ENCODE data around the gene CRYGD.
"Not testable (repeated sequence)": the region's sequence is repeated elsewhere in the genome, so short reads cannot be mapped to it uniquely, and the experiment has no call there.

Gene CRYGD

DNA sequence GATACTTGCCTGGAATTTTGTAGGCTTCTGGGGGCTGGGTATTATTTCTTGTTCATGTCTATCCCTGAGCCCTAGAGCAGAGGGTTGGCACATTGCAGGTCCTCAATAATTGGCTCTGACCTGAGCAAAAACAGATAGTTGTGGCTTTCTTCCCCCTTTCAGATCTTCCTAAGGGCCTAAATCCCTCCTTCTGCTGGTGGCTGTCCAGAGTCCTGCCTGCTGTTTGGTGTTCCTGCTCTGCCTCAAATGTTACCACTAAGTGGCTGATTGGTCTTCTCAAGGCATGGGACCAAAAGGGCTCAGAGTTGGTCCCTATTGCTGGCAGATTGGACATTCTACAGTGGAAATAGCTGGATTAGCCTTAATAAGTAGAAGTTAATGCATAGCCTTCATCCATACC, 22.7 kb upstream of the CRYGD start:
- Histone ChIP-seq H3K4me1 (ENCODE audit: control insufficient read depth in 1 of 2, insufficient read depth in 2 of 2, low read length in 2 of 2) (peaks cover 0 to 8% of the 10 kb centered on the region in 2 donors), H3K4me3 (ENCODE audit: low read depth in 1 of 2, low read length in 2 of 2) (no peak overlapping the region), H3K36me3 (ENCODE audit: control insufficient read depth in 1 of 2, insufficient read depth in 2 of 2, low read length in 2 of 2) (no peaks in the 10 kb centered on the region), H3K27ac (ENCODE audit: low read depth, low read length) (no peak overlapping the region), H3K9ac (ENCODE audit: low read depth in 1 of 2, low read length in 2 of 2) (no peak overlapping the region), H3K9me3 (ENCODE audit: control insufficient read depth in 1 of 2, low read length in 2 of 2) (no peaks in the 10 kb centered on the region), H3K27me3 (ENCODE audit: control insufficient read depth in 1 of 2, insufficient read depth in 2 of 2, low read length in 2 of 2) (no peaks in the 10 kb centered on the region)

DNA sequence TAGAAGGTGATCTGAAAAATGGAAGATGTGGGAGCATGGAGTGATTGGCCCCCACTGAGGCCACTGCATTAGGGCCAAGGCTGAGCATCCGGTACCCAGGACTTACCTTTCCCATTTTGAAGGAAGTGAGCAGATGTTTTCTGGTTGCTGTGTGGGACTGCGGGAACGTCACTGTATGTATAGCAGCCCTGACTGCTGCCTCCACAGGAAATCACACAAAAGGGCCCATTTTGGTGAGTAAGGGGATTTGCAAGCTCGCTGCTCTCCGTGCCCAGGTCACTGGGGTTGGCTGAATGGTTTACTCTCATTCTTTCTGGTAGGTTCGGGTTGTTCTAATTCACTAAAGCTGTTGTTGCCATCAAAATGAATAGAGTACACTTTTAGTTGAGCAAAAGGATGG, 21.7 kb upstream of the CRYGD start, which contains the start of gene CRYGB:
Gene CRYGB (minus strand): TSS at position 153 of the 400 bp plus-strand sequence. CDS start 38 bp downstream, at position 115.
- Histone ChIP-seq H3K4me3 (ENCODE audit: low read depth in 1 of 2, low read length in 2 of 2) (no peak within 1 kb of the TSS), H3K36me3 (ENCODE audit: control insufficient read depth in 1 of 2, insufficient read depth in 2 of 2, low read length in 2 of 2) (no peaks in the 10 kb centered on the region), H3K9ac (ENCODE audit: low read depth in 1 of 2, low read length in 2 of 2) (no peak within 1 kb of the TSS), H3K27me3 (ENCODE audit: control insufficient read depth in 1 of 2, insufficient read depth in 2 of 2, low read length in 2 of 2) (no peaks in the 10 kb centered on the region), H3K27ac (ENCODE audit: low read depth, low read length) (no peak within 1 kb of the TSS), H3K4me1 (ENCODE audit: control insufficient read depth in 1 of 2, insufficient read depth in 2 of 2, low read length in 2 of 2) (peaks cover 0 to 8% of the 10 kb centered on the region in 2 donors), H3K9me3 (ENCODE audit: control insufficient read depth in 1 of 2, low read length in 2 of 2) (no peaks in the 10 kb centered on the region)

DNA sequence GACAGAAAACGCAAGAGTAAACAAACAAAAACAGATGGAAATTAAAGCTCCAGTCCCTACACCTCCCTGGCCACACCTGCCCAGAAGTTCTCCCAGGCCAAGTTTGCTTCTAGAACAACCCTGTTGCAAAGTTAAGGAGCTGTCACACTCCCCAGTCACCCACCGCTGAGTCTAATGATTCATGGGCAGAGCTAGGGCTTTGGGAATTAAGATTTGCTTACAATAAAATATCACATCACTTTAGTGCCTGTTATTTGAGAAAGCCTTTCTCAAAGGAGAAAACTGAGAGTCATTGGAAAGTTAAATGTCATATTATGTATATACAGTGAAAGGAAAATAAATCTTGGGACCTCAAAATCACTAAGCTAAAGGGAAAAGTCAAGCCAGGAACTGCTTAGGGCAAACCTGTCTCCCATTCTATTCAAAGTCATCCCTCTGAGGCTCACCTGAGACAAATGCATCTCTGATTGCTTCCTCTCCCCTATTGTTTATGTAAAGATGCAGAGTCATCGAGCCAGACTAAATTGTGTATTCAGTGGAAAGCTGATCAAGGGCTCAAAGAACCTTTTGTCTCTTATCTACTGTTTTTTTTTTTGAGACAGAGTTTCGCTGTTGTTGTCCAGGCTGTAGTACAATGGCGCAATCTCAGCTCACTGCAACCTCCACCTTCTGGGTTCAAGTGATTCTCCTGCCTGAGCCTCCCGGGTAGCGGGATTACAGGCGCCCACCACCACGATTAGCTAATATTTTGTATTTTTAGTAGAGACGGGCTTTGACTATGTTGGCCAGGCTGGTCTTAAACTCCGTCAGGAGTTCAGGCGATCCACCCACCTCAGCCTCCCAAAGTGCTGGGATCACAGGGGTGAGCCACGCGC, 18.8 kb upstream of the CRYGD start:
- no peaks in the 10 kb centered on the region for H3K27me3 ChIP-seq (ENCODE audit: control insufficient read depth in 1 of 2, insufficient read depth in 2 of 2, low read length in 2 of 2)
- no peak overlapping the region for H3K4me3 ChIP-seq (ENCODE audit: low read depth in 1 of 2, low read length in 2 of 2)
- H3K9ac ChIP-seq (ENCODE audit: low read depth in 1 of 2, low read length in 2 of 2): no peak overlapping the region
- H3K27ac ChIP-seq (ENCODE audit: low read depth, low read length): no peak overlapping the region
- peaks cover 0 to 8% of the 10 kb centered on the region in 2 donors for H3K4me1 ChIP-seq (ENCODE audit: control insufficient read depth in 1 of 2, insufficient read depth in 2 of 2, low read length in 2 of 2)
- H3K36me3 ChIP-seq (ENCODE audit: control insufficient read depth in 1 of 2, insufficient read depth in 2 of 2, low read length in 2 of 2): no peaks in the 10 kb centered on the region
- no peaks in the 10 kb centered on the region for H3K9me3 ChIP-seq (ENCODE audit: control insufficient read depth in 1 of 2, low read length in 2 of 2)

DNA sequence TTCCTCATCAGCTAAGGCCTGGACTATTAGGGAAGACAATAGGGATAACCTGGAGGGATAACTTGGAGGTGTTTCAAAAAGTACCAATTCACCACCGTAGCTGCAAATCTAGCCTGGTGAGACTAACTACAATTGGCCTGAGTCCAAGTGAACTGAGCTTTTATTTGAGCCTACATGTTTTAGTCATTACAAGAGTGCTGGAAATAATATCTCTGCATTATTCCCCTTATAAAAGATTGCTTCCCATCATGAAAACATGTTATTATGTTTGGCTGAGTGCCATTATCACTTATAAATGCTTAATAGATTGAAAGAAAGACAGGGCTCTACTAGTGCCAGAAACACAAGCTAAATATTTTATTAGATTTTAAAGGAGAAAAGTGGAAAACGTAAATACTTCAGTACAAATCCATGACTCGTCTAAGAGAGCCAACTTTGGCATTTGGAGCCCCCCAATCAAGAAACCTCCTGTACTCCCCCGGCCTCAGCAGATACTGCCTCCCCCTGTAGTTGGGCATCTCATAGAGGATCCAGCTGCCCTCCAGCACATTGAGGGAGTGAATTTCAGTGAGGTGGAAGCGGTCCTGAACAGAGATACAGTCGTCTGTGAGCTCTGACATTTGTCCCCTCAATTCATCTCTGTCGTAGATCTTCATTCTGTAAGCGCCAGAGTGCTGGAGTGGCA, 18.1 kb upstream of the CRYGD start:
- Histone ChIP-seq H3K4me1 (ENCODE audit: control insufficient read depth in 1 of 2, insufficient read depth in 2 of 2, low read length in 2 of 2) (peaks cover 0 to 8% of the 10 kb centered on the region in 2 donors), H3K9me3 (ENCODE audit: control insufficient read depth in 1 of 2, low read length in 2 of 2) (no peaks in the 10 kb centered on the region), H3K36me3 (ENCODE audit: control insufficient read depth in 1 of 2, insufficient read depth in 2 of 2, low read length in 2 of 2) (no peaks in the 10 kb centered on the region), H3K27ac (ENCODE audit: low read depth, low read length) (no peak overlapping the region), H3K4me3 (ENCODE audit: low read depth in 1 of 2, low read length in 2 of 2) (no peak overlapping the region), H3K27me3 (ENCODE audit: control insufficient read depth in 1 of 2, insufficient read depth in 2 of 2, low read length in 2 of 2) (no peaks in the 10 kb centered on the region), H3K9ac (ENCODE audit: low read depth in 1 of 2, low read length in 2 of 2) (no peak overlapping the region)

DNA sequence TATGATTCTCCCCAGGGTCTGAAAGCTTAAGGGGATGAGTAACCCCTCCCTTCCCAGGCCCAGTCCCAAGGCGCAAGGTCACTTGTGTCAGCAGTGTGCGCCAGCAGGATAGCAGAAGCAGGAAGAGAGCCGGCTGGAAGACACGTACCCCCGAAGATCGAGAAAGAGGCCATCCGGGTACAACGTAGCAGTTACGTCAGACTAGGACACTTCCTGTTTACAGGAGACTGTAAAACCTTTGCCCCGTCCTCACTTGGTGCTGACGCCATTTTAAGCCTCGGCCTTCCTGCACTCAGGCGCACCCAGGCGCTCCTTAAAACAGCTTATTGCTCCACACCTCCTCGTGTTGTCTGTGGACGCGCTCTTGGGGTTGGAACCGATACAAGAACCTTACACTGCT, 15.1 kb upstream of the CRYGD start:
- Histone ChIP-seq H3K4me1 (ENCODE audit: control insufficient read depth in 1 of 2, insufficient read depth in 2 of 2, low read length in 2 of 2) (peaks cover 27 to 31% of the 10 kb centered on the region in 2 donors), H3K27ac (ENCODE audit: low read depth, low read length) (no peak overlapping the region), H3K9ac (ENCODE audit: low read depth in 1 of 2, low read length in 2 of 2) (no peak overlapping the region), H3K9me3 (ENCODE audit: control insufficient read depth in 1 of 2, low read length in 2 of 2) (no peaks in the 10 kb centered on the region), H3K4me3 (ENCODE audit: low read depth in 1 of 2, low read length in 2 of 2) (no peak overlapping the region), H3K36me3 (ENCODE audit: control insufficient read depth in 1 of 2, insufficient read depth in 2 of 2, low read length in 2 of 2) (no peaks in the 10 kb centered on the region), H3K27me3 (ENCODE audit: control insufficient read depth in 1 of 2, insufficient read depth in 2 of 2, low read length in 2 of 2) (no peaks in the 10 kb centered on the region)

DNA sequence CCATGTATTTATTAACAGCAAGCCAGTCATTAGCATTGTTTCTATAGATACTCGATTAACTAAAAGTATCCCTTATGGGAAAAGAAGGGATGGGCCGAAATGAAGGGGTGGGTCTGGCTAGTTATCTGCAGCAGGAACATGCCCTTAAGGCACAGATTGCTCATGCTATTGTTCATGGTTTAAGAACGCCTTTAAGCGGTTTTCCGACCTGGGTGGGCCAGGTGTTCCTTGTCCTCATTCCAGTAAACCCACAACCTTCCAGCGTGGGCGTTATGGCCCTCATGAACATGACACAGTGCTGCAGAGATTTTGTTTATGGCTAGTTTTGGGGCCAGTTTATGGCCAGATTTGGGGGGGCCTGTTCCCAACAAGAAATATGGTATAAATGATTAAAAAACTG, 14.0 kb upstream of the CRYGD start:
- not testable (repeated sequence) for H3K9ac ChIP-seq (ENCODE audit: low read depth in 1 of 2, low read length in 2 of 2); H3K36me3 ChIP-seq (ENCODE audit: control insufficient read depth in 1 of 2, insufficient read depth in 2 of 2, low read length in 2 of 2); H3K27ac ChIP-seq (ENCODE audit: low read depth, low read length); H3K9me3 ChIP-seq (ENCODE audit: control insufficient read depth in 1 of 2, low read length in 2 of 2); H3K27me3 ChIP-seq (ENCODE audit: control insufficient read depth in 1 of 2, insufficient read depth in 2 of 2, low read length in 2 of 2); H3K4me3 ChIP-seq (ENCODE audit: low read depth in 1 of 2, low read length in 2 of 2)
- H3K4me1 ChIP-seq (ENCODE audit: control insufficient read depth in 1 of 2, insufficient read depth in 2 of 2, low read length in 2 of 2): peaks cover 29 to 31% of the 10 kb centered on the region in 2 donors

DNA sequence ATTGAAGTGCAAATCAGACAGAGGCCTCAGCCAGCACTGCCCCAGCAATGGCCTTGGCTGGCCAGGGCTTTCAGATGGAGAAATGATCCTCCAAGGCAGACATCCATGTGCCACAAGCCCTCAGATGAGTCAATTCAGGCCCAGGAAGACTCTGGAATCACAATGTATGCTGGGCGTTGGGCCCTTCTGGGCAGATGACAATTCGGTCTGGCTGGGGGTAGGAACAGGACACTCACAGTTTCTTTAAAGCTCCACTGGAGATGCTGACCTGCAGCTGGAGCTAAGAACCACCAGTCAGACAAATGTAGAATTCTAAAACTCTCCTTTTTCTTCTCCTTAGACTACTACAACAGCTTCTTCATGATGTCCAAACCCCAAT, 12.4 kb upstream of the CRYGD start:
- H3K4me3 ChIP-seq (ENCODE audit: low read depth in 1 of 2, low read length in 2 of 2): no peak overlapping the region
- no peak overlapping the region for H3K27ac ChIP-seq (ENCODE audit: low read depth, low read length)

DNA sequence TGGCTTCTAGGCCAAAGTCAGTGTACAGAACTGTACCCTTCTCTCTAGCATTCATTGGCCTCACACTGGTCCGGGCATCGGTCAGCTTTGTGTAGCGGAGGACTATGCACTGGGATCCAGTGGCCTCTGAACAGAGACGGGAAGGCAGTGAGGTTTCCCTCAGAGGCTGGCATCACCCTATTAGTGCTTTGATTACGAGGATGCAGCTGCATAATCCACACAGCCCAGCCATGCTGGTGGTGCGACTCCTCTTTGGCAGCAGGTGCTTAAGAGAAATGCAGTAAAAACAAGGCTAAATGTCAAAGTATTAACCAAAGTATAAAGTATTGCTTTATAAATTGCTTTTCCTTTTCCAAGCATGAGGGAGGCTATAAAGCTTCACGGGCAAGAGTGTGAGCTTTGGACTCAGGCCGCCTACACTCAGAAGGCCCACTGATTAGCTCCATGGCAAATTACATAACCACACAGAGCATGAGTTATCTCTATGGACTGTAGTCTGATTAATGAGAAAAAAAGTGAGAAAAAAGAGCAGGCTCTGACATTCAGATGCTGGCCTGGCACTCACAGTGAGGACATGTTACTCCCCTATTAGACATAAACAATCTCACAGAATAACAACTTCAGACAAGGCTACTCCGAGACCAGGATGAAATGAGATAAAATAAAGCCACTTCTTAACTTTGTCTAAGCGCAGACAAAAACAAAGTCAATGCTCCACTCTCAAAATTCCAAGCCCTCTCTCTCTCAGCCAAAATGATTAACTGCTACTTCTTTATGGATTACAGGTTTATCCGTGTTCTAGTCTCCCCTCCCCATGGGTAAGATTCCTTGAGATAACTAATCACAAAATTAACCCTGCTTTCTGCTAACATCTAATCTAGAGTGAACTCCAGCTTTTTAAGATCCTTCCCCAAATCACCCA, 11.7 kb upstream of the CRYGD start:
- Histone ChIP-seq H3K9me3 (ENCODE audit: control insufficient read depth in 1 of 2, low read length in 2 of 2) (no peaks in the 10 kb centered on the region), H3K4me3 (ENCODE audit: low read depth in 1 of 2, low read length in 2 of 2) (peak overlapping the region; percentile 40 to 44), H3K27ac (ENCODE audit: low read depth, low read length) (peak overlapping the region; percentile 61), H3K27me3 (ENCODE audit: control insufficient read depth in 1 of 2, insufficient read depth in 2 of 2, low read length in 2 of 2) (no peaks in the 10 kb centered on the region), H3K4me1 (ENCODE audit: control insufficient read depth in 1 of 2, insufficient read depth in 2 of 2, low read length in 2 of 2) (peaks cover 25 to 38% of the 10 kb centered on the region in 2 donors), H3K9ac (ENCODE audit: low read depth in 1 of 2, low read length in 2 of 2) (peak overlapping the region in 1 of 2 donors; percentile 10), H3K36me3 (ENCODE audit: control insufficient read depth in 1 of 2, insufficient read depth in 2 of 2, low read length in 2 of 2) (no peaks in the 10 kb centered on the region)

More for the DNA sequence above, 12.4 kb upstream of the CRYGD start:
- Histone ChIP-seq H3K27me3 (ENCODE audit: control insufficient read depth in 1 of 2, insufficient read depth in 2 of 2, low read length in 2 of 2) (no peaks in the 10 kb centered on the region), H3K9me3 (ENCODE audit: control insufficient read depth in 1 of 2, low read length in 2 of 2) (no peaks in the 10 kb centered on the region), H3K4me1 (ENCODE audit: control insufficient read depth in 1 of 2, insufficient read depth in 2 of 2, low read length in 2 of 2) (peaks cover 23 to 35% of the 10 kb centered on the region in 2 donors), H3K9ac (ENCODE audit: low read depth in 1 of 2, low read length in 2 of 2) (no peak overlapping the region), H3K36me3 (ENCODE audit: control insufficient read depth in 1 of 2, insufficient read depth in 2 of 2, low read length in 2 of 2) (no peaks in the 10 kb centered on the region)

DNA sequence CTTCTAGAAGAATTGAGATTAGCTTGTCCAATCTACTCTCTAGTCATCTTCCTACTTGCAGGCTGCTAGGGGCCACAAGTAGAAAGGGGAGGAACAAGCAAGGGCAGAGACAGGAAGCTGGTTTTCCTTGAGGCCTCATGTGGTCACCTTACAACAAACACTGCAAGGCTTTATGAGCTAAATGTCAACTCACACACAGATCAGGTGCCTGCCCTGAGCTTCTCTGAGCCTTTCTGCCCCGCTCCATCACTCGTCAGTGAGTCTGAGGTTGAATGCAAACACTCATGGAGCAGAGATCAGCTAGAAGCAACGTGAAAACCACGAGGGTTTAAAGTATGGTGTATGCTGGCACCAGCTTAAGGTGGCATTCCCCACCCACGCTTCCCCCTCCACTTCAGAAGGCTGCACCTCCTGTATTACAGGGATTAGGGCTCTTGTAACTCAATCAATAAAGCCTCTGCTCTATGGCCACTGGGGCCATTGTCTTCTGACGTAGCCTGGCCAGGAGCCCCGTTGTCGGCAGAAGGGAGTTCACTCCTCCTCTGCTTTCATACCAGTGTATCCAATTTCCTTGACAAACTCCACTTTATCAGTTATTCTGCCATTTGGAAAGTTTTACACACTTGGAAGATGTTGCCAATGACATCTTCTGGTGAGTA, 10.7 kb upstream of the CRYGD start:
- H3K4me3 ChIP-seq (ENCODE audit: low read depth in 1 of 2, low read length in 2 of 2): peak overlapping the region; percentile 40 to 44
- H3K27me3 ChIP-seq (ENCODE audit: control insufficient read depth in 1 of 2, insufficient read depth in 2 of 2, low read length in 2 of 2): no peaks in the 10 kb centered on the region
- peaks cover 32 to 44% of the 10 kb centered on the region in 2 donors for H3K4me1 ChIP-seq (ENCODE audit: control insufficient read depth in 1 of 2, insufficient read depth in 2 of 2, low read length in 2 of 2)
- H3K36me3 ChIP-seq (ENCODE audit: control insufficient read depth in 1 of 2, insufficient read depth in 2 of 2, low read length in 2 of 2): no peaks in the 10 kb centered on the region
- H3K27ac ChIP-seq (ENCODE audit: low read depth, low read length): no peak overlapping the region
- peak overlapping the region in 1 of 2 donors; percentile 10 for H3K9ac ChIP-seq (ENCODE audit: low read depth in 1 of 2, low read length in 2 of 2)
- H3K9me3 ChIP-seq (ENCODE audit: control insufficient read depth in 1 of 2, low read length in 2 of 2): no peaks in the 10 kb centered on the region
